Measurements from ENCODE around the gene MMD2. TPM values are rescaled to one million over a fixed set of nuclear protein-coding genes. Genes with fewer than 3 reads are reported as not detected.

The MMD2 gene
- total and polyA plus RNA-seq, 12 donors: 0.03 to 0.17 TPM; not detected in 10

DNA sequence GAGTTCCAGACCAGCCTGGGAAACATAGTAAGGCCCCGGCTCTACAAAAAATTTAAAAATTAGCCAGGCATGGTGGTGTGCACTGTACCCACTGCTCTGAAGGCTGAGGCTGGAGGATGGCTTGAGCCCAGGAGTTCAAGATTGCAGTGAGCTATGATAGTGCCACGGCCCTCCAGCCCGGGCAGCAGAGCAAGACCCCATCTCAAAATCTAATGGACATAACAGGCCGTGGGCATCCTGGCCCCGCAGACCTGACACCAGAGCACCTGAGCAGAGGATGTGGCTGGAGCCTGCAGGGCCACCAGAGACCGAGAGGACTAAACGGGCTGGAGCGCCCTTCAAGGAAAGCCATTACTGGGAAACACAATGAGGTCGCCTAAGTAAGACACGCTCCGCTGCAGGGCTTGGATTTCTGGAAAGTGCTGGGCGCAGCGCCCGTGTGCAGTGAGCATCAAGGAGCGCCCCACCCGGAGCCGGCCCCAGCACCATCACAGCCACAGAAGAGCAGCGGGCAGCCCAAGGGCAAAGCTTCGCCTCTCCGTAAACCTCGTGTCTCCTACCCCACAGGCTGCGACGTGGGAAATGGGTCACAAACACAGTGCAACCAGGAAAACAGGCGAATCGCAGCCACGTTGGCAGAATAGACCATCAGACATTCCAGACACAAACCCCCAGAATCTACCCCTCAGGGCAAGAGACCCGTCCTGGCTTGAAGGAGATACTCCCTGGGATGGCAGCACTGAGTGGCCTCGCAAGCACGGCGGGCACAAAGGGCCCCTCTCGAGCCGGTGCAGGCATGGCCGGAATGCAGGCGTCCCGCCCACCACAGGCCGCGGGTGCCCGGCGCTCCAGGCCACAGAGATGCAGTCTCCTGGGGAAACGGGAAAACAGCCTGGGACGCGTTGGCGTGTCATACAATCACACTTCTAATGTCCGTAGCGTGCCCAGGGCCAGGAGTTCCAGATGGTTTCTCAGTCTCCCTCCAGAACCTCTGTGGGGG lies 80.4 kb downstream of the MMD2 start:
- H3K4me1 ChIP-seq (replicated peaks in 1 of 2): peaks cover 0 to 8% of the 10 kb centered on the region in 2 donors
- H3K27ac ChIP-seq: no peak overlapping the region
- TF ChIP-seq, protein P1, sequence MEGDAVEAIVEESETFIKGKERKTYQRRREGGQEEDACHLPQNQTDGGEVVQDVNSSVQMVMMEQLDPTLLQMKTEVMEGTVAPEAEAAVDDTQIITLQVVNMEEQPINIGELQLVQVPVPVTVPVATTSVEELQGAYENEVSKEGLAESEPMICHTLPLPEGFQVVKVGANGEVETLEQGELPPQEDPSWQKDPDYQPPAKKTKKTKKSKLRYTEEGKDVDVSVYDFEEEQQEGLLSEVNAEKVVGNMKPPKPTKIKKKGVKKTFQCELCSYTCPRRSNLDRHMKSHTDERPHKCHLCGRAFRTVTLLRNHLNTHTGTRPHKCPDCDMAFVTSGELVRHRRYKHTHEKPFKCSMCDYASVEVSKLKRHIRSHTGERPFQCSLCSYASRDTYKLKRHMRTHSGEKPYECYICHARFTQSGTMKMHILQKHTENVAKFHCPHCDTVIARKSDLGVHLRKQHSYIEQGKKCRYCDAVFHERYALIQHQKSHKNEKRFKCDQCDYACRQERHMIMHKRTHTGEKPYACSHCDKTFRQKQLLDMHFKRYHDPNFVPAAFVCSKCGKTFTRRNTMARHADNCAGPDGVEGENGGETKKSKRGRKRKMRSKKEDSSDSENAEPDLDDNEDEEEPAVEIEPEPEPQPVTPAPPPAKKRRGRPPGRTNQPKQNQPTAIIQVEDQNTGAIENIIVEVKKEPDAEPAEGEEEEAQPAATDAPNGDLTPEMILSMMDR (IDR thresholded peaks at IDR 0.05): no peak
- no peak for TF ChIP-seq POLR2A (IDR thresholded peaks at IDR 0.05)
- intact Hi-C loops (cut with DNase I): no loop called here
- DNase-seq: no peak
- H3K4me3 ChIP-seq: no peak overlapping the region
- no peaks in the 10 kb centered on the region for H3K36me3 ChIP-seq (replicated peaks in 1 of 2)
- peaks cover 8% of the 10 kb centered on the region for H3K27me3 ChIP-seq
- no peaks in the 10 kb centered on the region for H3K9me3 ChIP-seq (replicated peaks in 1 of 3)
- WGBS, 4 donors: 80 to 90% (median 87%) methylated on average over 21 to 45 of the region's 45 CpGs

DNA sequence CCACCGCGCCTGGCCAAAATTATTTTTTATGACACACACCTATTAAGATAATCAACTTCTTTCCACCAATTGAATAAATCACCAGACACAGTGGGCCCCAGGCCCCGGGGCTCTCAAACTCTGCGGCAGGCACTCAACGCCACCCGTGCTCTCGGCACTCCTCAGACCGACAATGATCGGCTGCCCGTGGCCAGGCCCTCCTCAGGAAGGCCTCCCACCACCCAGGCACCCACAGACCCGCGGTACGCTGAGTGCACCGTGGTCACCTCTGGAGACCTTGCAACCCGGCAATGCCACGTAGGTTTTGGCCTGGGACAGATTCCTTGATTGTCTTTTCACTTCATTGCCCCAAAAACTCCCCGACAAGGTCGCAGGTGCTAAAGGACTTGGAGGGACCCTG lies 82.4 kb downstream of the MMD2 start:
- H3K4me3 ChIP-seq: no peak overlapping the region
- H3K4me1 ChIP-seq (replicated peaks in 1 of 2): no peaks in the 10 kb centered on the region
- WGBS, 4 donors: 94 to 96% (median 95%) methylated on average over 15 to 18 of the region's 18 CpGs
- no peak for DNase-seq
- intact Hi-C loops (cut with DNase I): no loop called here
- H3K36me3 ChIP-seq (replicated peaks in 1 of 2): no peaks in the 10 kb centered on the region
- no peak overlapping the region for H3K27ac ChIP-seq
- TF ChIP-seq POLR2A (IDR thresholded peaks at IDR 0.05): no peak
- TF ChIP-seq, protein P1 (IDR thresholded peaks at IDR 0.05): no peak
- H3K9me3 ChIP-seq (replicated peaks in 1 of 3): no peaks in the 10 kb centered on the region
- H3K27me3 ChIP-seq: no peaks in the 10 kb centered on the region

DNA sequence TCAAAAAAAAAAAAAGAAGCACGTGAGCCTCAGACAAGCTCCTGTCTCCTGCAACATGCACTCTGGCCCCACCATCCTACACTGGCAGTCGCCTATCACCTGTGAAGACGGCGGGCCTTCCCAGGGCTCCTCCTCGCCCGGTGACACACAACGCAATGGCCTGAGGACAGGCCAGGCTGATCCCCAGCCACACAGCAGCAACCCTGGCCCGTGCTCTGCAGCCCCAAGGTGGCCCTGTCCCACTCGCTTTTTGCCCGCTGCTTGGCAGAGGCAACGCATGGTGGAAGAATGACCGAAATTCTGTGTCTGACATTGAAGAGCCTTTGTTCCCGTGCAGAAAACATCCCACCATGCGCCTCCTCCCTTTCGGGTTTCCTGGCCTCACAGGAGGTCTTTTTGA lies 83.6 kb downstream of the MMD2 start:
- Histone ChIP-seq H3K9me3 (replicated peaks in 1 of 3) (no peaks in the 10 kb centered on the region), H3K4me1 (replicated peaks in 1 of 2) (no peaks in the 10 kb centered on the region), H3K27ac (no peak overlapping the region), H3K27me3 (no peaks in the 10 kb centered on the region), H3K4me3 (no peak overlapping the region), H3K36me3 (replicated peaks in 1 of 2) (no peaks in the 10 kb centered on the region)
- intact Hi-C loops (cut with DNase I): no loop called here
- TF ChIP-seq, protein P1 (IDR thresholded peaks at IDR 0.05): no peak
- WGBS, 4 donors: 88 to 94% (median 93%) methylated on average over 15 of the region's 15 CpGs
- DNase-seq: no peak

DNA sequence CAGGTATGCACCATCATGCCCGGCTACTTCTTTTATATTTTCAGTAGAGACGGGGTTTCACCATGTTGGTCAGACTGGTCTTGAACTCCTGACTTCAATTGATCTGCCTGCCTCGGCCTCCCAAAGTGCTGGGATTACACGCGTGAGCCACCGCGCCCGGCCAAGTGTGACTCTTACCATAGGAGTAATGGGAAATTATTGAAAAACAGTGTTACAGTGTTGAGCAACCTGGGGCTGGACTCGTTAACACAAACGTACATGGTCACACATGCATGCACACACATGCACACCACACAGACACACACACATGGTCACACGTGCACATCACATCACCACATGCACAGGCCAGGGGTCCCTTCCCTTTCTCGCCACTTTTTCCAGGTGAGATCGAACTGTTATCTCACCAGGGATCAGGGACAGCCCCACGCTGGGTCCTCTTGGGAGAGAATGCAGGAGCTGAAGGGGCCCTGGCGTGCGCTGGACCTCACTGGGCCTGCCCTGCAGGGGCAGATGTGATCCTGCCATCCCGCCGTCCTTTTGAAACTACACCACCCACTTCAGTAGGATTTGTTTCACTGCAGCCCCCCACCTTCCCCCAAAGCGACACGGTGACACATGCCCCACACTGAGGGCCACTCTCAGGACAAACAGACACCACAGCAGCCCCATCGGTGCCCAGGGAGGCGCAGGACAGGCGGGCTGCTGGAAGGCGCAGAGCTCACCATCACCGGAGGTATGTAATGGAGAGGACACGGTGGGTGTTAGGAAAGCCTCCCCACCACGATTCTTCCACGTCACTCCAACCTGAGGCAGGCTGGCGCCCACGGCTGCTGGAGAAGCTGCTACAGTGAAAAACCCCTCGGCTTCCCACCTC lies 85.7 kb downstream of the MMD2 start:
- intact Hi-C loops (cut with DNase I): no loop called here
- WGBS, 4 donors: 80 to 89% (median 85%) methylated on average over 27 to 31 of the region's 31 CpGs

More for the DNA sequence above, 85.7 kb downstream of the MMD2 start:
- no peak for DNase-seq
- Histone ChIP-seq H3K36me3 (replicated peaks in 1 of 2) (no peaks in the 10 kb centered on the region), H3K4me3 (no peak overlapping the region), H3K9me3 (replicated peaks in 1 of 3) (no peaks in the 10 kb centered on the region), H3K27me3 (no peaks in the 10 kb centered on the region), H3K4me1 (replicated peaks in 1 of 2) (no peaks in the 10 kb centered on the region), H3K27ac (no peak overlapping the region)
- TF ChIP-seq POLR2A (IDR thresholded peaks at IDR 0.05): no peak
- TF ChIP-seq, protein P1 (IDR thresholded peaks at IDR 0.05): no peak

Measured in adrenal gland (tissue), 12 donors.